ENCODE data around the gene MVB12B.

The MVB12B gene

DNA sequence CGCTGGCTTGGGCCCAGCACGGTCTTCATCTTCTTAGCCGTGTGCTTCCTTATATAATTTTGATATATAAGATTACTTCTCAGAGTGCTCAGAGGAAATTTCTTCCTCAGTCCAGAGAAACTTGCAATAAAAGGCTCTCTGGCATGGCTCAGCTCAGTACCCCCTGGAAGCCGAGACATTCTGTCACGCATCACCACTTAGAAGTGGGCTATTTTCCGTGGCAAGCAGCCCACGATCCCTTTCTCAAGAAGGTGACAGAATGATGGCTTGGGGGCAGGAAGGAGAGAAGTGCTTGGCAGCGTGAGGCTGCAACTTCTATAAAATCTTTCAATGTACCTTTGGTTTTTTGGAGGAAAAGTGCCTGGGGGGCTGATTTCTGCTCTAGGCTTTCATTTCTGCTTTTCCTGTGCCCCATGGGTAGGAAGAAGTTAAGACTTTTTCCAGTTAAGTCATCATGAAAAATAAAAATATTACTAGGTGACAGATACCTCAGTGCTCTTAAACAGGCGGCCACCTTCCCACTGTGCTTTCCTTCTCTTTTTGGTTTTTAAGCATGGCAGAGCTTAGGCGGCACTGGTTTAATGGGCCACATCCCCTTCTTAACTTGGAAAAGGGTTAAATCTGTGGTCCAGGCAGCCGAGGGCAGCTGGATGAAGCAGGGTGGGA, 104.6 kb downstream of the MVB12B start:
- DNase-seq: no peak

DNA sequence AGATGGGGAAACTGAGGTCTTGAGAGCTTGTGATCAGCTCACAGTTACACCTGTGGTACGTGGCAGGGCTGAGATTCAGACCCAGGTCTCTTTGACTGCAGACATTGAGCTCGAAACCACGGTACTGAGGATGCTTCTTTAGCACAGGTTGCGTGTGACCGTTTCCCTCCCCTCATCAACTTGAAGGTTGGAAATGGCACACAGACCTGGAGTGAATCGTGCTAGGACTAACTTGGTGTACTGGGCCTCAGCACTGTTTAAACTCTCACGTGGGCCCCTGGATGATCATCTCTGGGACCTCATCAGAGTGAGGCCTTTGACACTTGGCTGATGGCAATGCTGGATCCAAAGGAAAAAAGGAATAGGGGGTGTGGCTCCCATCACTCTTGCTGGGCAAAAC, 106.0 kb downstream of the MVB12B start:
- DNase-seq: no peak

DNA sequence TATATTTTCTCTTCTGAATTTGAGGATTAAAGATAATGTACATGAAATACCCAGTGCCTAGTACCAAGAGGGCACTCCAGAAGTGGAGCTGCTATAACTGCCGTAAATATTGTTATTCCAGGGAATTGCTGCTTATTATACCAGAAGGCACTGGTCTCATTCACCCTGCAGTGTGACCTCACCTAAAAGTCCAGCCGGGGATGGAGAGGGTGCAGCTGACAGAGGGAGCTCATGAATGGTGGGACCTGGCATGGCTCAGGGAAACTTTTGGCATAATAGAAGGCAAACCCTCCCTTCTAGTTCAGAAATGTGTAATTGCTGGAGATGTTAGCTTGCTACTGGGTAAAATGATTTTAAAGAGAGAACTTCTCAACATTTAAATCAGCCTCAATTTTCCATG, 108.5 kb downstream of the MVB12B start:
- no peak for DNase-seq

DNA sequence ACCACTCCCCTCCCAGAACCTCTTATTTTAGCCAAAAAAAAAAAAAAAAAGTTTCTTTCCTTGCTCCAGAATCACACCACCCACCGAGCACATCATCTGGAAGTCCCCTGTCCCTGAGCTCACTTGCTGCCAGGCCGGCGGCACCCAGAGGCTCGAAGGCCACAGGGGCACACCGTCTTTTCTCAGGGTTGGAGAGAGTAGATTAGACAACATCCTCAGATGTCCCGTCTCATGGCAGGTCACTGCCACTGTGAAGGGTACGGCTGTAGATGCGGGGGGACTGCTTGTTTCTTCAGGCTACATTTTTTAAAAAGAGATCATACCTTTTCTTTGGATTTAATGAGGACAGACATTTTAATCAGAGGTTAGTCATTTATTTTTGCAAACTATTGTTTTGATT, 109.0 kb downstream of the MVB12B start:
- DNase-seq: no peak

DNA sequence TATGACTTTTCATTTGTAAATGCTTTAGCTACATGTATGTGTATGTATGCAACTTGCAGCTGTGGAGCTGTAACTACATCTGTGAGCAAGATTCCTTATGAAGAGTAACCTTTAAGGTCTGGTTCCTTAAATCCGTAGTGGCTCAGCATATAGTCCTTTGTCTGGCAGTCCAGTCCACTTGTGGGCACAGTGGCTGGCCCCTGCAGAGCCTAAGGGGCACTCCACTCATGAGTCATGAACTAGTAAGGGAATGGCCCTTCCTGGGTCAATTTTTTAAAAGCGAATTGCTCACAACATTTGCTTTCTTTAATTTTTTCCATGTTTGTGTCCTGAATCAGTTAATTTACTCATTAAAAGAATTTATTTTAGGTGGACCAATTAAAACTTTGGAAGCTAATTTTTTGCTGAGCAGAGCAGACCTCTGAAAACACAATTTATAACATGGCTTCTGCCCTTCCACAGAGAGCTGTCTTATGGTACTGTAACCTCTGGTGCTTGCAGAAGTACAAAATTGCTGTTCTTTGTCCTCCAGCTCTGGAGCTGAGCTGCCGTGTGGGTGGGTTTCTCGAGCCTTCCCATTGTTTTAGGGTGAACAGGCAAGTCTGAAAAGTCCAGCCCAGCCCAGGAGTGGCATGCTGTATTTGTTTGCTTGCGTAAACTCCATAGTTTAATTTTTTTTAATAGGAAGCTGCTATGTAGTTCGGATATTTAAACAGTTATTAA, 110.1 kb downstream of the MVB12B start:
- no peak for DNase-seq

DNA sequence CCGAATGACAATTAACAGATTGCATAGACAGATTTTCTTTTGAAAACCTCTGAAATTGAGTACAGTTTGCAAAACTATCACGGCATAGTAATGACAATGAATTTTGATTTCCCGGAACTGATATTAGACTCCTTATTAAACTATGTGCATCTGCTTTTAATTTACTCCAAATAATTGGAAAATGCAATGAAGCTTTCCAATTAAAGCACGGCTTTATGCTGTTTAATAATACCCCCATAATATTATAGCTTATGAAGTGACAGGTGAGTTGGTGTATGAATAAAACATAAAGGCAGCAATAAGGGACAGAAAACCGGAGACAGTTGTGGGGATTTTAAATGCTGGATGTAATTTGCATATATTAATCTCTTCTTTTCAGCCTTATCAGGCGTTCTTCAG, 110.6 kb downstream of the MVB12B start:
- DNase-seq: no peak

DNA sequence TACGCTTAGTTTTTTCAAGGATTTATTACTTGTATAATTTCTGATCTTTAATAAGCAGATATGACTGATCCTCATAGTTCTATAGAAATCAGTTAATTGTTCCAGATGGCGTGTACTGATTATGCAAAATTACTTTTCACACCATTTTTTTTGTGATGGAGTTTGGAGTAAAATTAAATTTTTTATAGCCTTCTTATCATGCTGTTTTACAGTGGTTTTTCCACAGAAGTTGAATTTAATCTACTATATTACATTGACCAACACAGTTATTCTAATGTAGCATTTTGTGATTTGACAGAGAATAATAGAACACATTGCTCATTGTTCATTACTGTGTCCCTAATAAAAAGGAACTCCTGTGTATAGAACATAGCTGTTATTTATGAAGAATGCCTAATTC, 111.1 kb downstream of the MVB12B start:
- no peak for DNase-seq

DNA sequence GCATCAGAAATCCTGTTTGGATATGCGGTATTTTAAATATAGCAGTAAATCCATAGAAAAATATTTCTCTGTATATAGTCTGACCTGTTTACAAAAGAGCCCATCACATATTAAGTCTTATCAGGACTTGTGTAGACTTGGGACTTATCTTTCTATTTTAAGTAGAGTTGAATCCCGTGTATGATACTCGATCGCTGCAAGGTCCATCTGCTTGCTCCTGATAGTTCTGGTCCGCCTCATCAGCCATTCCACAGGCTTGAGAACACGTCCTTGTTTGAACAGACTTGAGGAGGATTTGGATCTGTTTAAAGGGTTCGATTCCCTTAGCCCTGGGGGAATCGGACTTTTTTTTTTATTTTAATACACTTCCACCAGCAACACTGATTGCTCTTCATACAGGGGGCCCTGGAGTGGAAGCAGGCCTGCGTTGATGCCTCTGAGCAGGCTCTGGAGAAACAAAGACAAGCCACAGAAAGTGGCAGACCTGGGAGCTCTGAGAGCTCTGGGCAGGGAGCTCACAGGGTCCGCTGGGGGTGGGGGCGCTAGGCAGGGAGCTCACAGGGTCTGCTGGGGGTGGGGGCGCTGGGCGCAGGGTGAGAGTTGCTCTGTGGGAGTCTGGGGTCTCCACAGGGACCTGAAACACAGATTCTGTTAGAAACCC, 112.2 kb downstream of the MVB12B start:
- DNase-seq: no peak

DNA sequence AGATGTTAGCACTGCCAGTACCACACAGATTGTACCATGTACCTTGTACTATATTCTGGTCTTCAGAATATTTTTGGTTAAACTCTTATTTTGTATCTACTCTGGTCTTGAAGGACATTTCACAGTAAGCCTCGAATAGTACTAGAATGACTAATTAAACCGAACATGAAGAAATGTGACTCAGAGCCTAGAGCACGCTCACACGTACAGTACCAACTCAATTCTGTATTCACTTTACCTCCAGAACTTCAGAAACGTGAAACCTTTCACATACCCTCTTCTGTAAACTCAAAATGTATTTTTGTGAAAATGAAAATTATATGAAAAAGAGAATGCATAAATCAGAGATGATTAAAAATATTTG, 112.8 kb downstream of the MVB12B start:
- DNase-seq: no peak

DNA sequence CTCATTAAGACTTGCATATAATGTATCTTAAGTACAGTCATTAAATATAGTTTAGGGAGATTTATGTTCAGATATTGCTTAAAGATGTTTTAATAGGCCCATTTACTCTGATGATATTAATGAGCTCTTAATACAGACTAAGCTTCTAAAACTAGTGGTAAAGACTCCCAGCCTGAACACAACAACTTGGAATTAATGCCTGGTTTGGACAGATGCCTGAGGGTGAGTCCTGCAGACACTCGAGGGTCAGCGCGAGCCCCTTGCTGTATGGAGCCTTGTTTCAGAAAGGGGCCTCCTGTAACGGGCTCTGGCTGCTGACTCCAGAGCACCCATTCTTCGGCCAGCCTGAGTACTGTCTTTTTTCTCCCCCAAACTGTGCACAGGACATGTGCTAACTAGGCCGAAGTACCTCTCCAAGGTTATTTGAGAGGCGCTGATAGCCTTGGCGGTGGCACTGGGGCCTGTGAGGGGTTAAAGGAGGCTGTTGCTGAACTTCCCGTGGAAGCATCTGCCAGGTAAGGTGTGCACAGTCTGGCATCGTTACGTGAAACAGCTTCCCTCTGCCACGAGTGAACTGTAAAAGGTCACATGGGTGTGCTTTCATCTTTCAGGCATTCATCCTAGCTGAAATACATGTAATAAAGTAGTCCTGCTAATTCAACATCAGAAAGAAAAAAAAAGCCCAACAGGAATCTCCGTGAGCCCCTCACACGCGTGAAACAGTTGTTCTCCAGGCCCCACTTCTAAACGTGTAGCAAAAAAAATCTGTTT, 113.4 kb downstream of the MVB12B start:
- DNase-seq: no peak

DNA sequence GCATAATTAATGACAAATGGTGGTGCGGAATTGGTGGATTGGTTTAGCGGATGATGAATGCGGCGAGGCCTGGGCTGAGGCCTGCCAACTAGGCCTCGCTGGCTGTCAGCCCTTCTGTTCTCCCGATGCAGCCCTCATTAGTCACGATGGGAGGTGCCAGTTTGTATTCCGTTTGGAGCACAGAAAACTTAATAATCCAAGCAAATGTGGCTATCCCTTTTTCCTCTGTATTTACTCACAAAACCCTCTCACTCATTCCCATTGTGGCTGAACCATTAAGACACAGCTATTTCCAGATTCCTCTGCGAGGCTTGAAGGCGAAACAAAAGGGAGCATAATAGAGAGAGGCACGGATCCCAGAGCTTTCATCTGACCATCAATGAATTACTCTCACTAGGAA, 114.3 kb downstream of the MVB12B start:
- no peak for DNase-seq

DNA sequence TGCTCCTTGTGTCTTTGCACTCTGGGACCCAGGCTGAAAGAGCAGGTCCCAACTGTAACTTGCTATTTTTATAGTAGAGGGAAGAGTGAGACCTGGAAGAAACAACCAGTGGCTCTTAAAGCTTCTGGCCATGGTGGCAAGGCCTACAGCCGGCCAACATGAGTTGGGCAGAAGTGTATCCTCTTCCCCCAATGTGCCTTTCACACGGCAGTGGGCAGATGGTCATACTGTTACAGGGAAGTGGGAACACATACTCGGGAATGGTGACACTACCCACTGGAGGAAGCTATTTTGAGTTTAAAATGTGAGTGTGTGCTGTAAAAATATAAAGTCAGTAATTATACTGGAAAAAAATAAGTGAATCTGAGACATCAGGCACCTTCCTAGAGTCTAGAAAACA, 116.0 kb downstream of the MVB12B start:
- DNase-seq: peak in 1 of 2 donors; percentile 51

DNA sequence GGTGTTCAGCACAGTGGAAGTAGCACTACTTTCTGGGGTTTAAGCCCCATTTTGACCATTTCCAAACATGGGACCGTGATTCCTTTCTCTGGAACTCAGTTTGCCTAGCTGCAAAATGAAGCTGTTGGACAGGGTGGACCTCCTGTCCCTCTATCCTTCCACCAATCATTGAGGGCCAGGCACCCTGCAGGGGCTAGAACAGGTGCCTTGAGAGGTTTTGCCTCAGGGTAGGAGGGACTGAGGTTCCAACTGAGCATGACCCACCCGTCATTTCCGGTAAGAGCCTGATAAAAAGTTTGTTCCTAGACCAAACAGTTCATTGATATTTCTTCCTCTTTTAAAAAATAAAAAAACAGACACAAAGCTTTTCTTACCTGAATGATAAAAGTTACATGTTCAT, 116.5 kb downstream of the MVB12B start:
- no peak for DNase-seq

DNA sequence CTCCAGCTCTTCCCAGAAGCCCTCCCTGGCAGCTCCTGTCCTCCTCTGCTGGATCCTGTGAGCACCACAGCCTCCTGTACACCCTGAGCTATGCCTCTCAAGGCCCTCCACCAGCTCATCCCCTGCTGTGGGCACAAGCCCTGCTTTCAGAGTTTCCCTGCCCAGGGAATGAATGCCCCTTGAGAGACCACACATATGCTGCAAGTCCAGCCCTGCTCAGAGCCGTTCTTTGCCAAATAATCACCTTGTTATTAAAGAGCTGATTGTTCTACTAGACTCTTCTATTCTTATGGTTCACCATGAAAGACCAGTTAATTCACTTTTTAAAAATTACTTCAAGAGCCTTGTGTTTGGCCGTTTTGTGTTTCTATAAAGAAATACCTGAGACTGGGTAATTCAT, 121.5 kb downstream of the MVB12B start:
- no peak for DNase-seq

DNA sequence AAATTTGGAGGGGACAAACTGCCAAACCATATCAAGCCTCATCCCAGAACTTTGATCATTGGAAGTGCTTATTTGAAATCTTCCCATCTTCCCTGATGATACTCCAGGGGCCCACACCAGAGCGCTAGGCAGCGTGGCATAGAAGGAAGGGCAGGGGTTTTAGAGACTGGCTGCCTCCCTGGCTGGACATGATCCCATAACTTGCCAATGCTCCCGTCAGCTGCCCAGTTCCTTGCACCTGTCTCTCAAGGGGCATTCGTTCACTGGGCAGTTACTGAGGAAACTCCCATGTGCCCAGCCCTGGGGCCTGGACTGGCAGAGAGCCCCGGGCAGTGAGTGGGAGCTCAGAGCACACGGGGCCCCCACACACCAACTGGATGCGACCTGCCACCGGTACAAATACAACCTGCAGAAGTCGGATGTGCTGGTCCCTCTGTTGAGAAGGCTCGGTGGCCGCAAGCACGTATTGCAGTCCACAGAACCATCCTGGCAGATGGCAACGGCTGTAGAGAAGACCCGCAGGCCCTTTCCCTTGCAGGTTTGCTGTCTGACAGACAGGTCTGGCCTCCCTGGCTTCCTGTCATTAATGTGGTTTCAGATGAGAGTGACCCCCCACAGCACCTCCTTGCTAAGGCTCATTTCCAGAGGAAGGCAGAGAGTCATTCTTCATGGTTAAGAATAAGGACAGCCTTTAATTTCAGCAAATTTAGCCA, 122.4 kb downstream of the MVB12B start:
- no peak for DNase-seq

DNA sequence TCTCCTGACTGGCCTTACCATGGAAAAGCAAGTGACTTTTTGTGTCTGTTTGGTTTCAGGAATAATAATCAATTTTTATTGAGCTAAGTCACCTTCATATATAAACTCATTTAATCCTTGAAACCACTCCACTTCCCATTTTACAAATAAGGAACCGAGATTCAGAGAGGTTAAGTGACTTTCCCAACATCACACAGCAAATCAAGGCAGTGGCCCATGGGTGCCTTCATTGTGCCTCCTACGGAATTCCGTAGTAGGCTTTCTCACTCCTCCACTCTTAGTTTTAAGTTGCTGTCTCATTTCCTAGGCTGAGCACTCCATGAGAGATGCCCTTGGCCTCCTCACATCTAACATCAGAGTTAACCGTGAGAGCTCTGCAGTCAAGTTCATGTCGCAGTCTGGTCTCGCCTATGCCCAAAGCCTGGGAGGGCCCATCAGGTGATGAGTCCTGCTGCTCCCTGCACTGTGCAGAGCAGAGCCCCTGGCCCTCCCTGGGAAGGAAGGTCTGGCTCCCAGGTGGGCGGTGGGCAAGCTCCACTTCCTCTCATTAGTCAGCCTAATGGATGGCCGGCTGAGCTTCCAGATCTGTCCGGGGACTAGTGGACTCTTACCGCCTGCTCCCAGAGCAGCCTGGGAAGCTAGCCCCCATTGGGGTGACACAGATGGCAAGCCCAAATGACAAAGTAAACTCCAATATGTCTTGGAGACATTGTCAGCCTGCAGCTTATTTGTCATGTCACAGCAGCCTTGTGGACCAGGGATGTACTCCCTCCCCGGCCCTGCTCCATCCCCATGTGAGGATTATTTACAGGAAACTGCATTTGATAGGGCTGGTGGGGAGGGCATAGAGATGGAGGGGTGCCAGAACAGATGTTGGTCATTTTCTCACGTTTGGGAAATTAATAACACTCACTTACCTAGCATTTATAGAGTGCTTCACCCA, 123.4 kb downstream of the MVB12B start:
- no peak for DNase-seq

DNA sequence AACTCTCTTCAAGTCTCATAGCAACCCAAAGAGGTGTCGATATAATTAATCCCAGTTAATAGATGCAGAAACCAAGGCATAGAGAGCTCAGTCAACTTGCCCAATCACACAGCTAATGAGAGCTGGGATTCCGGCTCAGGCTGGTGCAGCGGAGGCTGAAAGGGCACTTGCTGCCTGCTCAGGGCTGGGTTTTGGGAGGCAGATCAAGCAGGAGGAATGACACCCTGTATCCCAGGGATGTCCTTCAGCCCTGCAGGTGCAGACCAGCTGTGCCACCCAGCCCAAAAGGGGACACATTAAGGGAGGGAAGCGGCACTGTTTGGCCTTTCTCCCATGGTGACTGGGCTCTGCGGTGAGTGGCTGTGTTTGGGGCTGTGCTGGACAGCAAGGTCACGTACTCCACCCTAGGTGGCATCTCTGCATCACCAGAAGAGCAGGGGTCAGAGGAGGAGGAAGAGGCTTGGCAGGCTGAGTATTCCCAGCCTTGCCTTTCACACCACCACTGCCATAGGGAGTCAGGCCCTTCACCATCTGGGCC, 124.1 kb downstream of the MVB12B start:
- DNase-seq: no peak

DNA sequence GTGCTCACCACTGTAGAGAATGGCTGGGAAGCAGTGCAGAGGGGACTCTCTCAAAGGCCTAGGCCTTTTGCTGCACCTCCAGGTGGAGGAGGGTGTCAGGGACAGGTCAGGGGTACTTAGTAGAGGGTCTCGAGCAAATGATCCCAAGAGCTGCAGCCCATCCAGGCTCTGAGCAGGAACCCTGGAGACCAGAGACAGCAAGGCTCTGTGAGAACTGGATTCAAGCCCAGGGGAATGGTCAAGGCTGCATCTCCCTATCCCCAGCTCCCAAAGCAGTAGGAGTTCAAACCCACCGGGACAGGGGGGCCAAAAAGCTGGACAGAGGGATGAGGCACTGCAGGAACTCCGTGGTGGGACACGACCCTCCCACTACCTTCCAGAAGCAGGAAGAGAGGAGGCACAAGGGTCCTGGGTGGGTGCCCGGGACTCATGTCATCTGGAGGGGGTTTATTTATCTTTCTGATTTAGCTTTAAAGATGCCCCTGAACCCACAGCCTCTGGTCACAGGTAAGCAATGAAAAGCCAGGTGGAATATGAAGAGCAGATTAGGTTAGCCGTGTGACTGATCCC, 124.8 kb downstream of the MVB12B start:
- DNase-seq: no peak

DNA sequence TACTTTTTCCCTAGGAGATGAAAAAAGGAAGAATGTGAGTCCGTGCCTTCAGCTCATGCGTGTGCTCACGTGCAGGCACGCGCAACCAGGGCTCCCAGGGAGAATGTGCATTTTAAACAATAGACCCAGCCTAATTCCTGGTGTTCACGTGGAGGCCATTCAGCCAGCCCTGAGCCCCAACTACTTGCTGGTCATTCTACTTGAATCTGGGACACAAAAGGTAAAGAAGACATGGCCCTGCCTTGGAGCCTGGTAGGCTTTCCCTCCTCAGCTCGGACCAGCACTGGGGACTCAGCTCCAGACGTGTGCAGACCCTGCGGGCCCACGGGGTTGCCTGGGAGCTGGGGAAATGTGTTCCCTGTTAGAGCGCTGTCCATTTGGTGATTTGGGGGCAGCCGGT, 125.5 kb downstream of the MVB12B start:
- no peak for DNase-seq

DNA sequence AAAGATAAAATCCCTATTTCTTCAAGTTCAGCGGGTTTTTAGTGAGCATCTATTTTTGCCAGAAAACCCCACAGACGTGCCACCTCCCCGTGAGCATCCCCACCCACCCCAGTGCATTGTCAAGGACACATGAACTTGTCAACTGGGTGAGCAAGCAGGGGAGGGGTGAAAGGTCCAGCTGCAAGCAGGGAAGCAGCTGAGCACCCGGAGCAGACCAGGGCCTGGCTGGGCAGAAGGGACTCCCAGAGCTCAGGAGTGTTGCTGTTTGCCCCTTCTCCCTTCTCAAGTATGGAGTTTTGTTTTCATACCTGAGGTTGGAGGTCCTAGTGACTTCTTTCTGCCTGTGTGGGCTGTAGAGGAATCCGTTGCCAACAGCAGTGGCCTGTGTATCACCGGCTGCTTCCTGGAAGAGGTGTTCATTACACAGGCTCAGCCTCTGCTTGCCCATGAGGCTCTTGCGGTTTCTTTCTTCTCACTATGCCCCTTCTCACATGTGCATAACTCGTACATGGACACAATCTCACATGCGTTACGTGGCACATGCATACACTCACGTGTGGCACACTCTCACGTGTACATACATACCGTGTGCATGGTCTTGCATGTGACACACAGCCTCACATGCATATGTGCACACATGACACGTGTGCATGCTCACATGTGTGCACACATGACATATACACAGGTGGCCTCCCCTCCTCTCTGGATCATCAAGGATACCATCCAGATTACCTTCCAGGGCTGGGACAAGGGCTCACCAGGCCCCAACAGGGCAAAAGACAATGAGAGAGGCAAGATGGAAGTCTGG, 126.7 kb downstream of the MVB12B start:
- DNase-seq: no peak

Measured in inflammatory macrophage (primary cell).